GM19438 (cell line): ENCODE results near the gene PLXNB1.
"Not testable (repeated sequence)": the region's sequence is repeated elsewhere in the genome, so short reads cannot be mapped to it uniquely, and the experiment has no call there.

Source experiments
- ATAC-seq: cut with Tn5 transposase; IDR thresholded peaks from one replicate; pipeline ENCODE4 v1.9.1; 2021; ENCODE audit warnings: low read depth; ENCODE audit not compliant: unreplicated experiment

The PLXNB1 gene

GRCh38 chr3:48408823-48409281 lies 21.0 kb downstream of the PLXNB1 start:
- ATAC-seq, result no peak

- ATAC-seq, result no peak
These were observed 22.3 kb downstream of the PLXNB1 start for GRCh38 chr3:48407542-48408099.

GRCh38 chr3:48406443-48407431 lies 23.1 kb downstream of the PLXNB1 start:
- ATAC-seq, result no peak

GRCh38 chr3:48405971-48406370 lies 23.9 kb downstream of the PLXNB1 start:
- no peak for ATAC-seq

GRCh38 chr3:48405343-48405881 lies 24.5 kb downstream of the PLXNB1 start:
- ATAC-seq, result no peak

GRCh38 chr3:48404440-48405342 lies 25.2 kb downstream of the PLXNB1 start:
- no peak for ATAC-seq

- no peak for ATAC-seq
These were observed 26.1 kb downstream of the PLXNB1 start for GRCh38 chr3:48403533-48404439.

- ATAC-seq, result no peak
These were observed 27.0 kb downstream of the PLXNB1 start for GRCh38 chr3:48402907-48403306.

- no peak for ATAC-seq
These were observed 27.6 kb downstream of the PLXNB1 start for GRCh38 chr3:48402281-48402732.

GRCh38 chr3:48401434-48401901 lies 28.4 kb downstream of the PLXNB1 start:
- not testable (repeated sequence) for ATAC-seq

GRCh38 chr3:48400824-48401433 lies 29.0 kb downstream of the PLXNB1 start:
- no peak for ATAC-seq

GRCh38 chr3:48399387-48400172 lies 30.3 kb downstream of the PLXNB1 start:
- no peak for ATAC-seq

- ATAC-seq, result no peak
These were observed 31.0 kb downstream of the PLXNB1 start for GRCh38 chr3:48398701-48399386.

GRCh38 chr3:48397767-48398681 lies 31.9 kb downstream of the PLXNB1 start:
- no peak for ATAC-seq

GRCh38 chr3:48395714-48396113 lies 34.2 kb downstream of the PLXNB1 start:
- ATAC-seq, result no peak

- no peak for ATAC-seq
These were observed 35.5 kb downstream of the PLXNB1 start for GRCh38 chr3:48394391-48394790.
